AG09319 (cell line): ENCODE measurements around the gene HIF1A.
"Not testable (repeated sequence)": the region's sequence is repeated elsewhere in the genome, so short reads cannot be mapped to it uniquely, and the experiment has no call there.

Experiments used
- DNase-seq: peaks from one replicate; pipeline ENCODE4 v3.0.0-alpha.2; 2010; ENCODE audit warnings: low read depth; ENCODE audit errors: extremely low read depth
- TF ChIP-seq, protein P1 (sequence below): IDR thresholded peaks from 2 replicates; pipeline ENCODE4 v1.5.1; 2011; ENCODE audit warnings: low read depth, mild to moderate bottlenecking, inconsistent platforms, low read length, moderate library complexity

Gene HIF1A

DNA sequence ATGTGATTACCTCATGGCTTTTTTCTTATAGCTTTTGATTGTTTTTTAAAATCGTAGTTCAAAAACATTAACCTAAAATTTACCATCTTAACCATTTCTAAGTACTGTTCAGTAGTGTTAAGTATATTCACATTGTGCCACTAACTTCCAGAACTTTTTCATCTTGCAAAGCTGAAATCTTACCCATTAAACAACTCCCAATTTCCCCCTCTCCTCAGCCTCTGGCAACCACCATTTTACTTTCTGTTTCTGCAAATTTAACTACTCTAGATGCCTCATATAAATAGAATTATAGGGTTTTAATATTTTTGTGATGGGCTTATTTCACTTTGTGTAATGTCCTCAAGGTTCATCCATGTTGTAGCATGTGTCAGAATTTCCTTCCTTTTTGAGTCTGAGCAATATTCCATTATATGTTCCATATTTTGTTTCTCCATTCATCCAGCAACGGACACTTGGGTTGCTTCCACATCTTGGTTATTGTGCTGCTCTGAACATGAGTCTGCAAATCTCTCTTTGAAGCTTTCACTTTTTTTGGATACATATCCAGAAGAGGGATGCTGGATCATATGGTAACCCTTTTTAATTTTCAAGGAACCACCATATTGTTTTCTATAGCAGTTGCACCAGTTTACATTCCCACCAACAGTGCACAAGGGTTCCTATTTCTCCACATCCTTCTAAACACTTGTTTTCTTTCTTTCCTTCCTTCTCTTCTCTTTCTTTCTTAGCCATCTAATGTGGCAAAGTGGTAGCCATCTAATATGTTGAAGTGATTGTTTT lies 5.0 kb downstream of the HIF1A start:
- TF ChIP-seq, protein P1, sequence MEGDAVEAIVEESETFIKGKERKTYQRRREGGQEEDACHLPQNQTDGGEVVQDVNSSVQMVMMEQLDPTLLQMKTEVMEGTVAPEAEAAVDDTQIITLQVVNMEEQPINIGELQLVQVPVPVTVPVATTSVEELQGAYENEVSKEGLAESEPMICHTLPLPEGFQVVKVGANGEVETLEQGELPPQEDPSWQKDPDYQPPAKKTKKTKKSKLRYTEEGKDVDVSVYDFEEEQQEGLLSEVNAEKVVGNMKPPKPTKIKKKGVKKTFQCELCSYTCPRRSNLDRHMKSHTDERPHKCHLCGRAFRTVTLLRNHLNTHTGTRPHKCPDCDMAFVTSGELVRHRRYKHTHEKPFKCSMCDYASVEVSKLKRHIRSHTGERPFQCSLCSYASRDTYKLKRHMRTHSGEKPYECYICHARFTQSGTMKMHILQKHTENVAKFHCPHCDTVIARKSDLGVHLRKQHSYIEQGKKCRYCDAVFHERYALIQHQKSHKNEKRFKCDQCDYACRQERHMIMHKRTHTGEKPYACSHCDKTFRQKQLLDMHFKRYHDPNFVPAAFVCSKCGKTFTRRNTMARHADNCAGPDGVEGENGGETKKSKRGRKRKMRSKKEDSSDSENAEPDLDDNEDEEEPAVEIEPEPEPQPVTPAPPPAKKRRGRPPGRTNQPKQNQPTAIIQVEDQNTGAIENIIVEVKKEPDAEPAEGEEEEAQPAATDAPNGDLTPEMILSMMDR = no peak
- no peak for DNase-seq

DNA sequence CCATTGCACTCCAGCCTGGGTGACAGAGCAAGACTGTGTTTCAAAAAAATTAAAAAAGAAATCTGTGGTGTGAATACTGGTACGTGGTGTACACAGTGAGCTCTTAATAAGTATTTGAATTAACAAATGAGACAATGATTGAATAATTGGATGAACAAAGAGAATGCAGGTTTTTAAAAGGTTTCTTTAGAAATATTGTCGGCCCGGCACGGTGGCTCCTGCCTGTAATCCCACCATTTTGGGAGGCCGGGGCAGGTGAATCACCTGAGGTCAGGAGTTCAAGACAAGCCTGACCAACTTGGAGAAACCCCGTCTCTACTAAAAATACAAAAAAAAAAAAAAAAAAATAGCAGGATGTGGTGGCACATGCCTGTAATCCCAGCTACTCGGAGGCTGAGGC lies 6.6 kb downstream of the HIF1A start:
- DNase-seq = no peak

DNA sequence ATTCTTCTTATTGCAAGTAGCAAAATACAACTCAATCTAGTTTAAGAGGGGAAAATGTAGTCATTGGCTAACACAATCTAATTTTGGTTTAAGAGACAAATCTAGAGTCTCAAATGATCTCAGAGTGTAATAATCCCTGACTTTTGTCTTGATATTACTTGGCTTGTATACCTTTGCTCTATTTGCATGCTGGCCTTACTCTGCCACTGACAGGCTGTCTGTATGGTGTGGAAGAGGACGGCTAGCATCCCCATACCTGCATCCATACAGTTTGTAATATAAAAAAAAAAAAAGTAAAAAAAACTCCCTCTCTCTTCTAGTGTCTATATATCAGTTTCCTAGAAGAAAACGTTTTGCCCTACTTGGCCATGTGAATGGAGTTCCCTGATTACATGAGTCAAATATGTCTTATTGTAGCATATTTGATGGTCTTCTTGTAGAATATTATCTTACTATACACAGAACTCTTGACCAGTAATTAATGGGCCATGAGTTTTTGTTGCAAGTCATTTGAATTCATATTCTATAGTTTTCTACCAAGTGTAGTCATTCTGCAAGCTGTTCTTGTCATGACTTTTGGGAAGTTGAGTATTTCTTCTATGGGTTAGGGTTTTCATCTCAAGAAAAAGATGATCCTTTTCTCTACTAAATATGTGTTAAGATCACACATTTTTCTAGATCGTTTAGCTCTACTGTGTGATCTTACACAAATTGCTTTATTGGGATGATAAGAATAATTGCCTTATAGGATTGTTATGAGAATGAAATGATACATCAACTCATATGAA lies 8.2 kb downstream of the HIF1A start:
- DNase-seq = no peak
- TF ChIP-seq, protein P1 = no peak

More for the DNA sequence above, 6.6 kb downstream of the HIF1A start:
- TF ChIP-seq, protein P1 = no peak

DNA sequence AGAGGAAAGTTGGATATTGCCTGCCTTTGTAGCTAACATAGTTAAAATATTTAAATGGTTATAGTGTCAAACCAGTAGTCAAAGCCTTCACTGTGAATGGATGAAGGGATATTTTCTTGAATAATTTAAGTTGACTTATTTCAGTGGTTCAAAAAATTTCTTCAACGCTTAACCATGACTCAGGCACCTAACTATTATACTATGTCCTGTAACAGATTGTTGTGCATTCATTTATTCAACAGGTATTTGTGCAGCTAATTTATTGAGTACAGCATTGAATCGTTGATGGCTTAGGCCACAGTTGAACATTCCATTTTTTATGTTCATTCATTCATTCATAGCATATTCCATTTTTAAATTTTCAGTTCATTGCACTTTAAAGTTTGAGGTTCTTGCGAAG lies 9.2 kb downstream of the HIF1A start:
- TF ChIP-seq, protein P1 = no peak

DNA sequence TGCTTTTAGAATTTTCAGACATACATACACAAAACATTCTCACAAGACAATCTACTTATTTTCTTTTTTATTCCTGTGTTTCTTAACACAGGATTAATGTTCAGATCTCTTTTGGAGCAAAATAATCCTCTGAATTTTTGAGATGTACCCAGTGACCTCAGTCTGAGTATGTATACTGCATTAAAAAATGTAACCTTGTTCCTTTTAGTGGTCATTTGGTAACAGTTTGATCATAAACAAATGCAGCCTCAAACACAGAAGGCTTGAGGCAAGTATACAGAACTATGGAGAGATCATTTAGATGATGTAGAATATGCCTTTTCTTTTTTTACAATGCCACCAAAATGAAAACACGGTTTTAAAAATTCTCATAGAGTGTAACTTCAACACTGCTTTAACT lies 9.7 kb downstream of the HIF1A start:
- TF ChIP-seq, protein P1 = no peak
- DNase-seq = no peak

More for the DNA sequence above, 9.2 kb downstream of the HIF1A start:
- DNase-seq = no peak

DNA sequence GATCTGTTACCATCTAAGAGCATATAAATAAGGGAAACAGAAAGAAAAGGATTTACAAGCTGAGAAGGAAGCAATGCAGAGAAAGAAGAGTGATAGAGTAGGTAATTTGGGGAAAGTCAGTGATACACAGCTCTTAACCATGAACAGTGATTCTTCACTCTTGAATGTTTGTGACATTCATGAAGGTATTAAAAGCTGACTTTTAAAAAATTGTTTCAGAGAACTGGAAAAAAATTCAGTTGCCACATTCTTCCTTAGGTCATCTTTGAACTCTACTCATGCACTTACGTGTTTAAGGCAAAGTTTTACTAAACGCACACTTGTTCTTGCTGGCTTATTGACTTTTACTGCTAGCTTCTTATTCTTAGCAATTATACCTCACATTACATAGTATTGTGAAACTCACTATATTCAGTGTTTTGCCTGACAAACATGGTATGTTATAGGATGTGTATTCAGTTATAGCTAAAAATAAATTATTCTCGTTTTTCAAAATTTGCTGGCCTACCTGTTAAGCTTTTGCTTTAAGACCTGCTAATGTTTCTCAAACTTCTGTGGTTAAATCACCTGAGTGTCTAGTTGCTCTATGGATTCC lies 10.9 kb downstream of the HIF1A start:
- TF ChIP-seq, protein P1 = no peak
- no peak for DNase-seq

DNA sequence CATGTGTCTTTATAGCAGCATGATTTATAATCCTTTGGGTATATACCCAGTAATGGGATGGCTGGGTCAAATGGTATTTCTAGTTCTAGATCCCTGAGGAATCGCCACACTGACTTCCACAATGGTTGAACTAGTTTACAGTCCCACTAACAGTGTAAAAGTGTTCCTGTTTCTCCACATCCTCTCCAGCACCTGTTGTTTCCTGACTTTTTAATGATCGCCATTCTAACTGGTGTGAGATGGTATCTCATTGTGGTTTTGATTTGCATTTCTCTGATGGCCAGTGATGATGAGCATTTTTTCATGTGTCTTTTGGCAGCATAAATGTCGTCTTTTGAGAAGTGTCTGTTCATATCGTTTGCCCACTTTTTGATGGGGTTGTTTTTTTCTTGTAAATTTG lies 12.5 kb downstream of the HIF1A start:
- DNase-seq = not testable (repeated sequence)

DNA sequence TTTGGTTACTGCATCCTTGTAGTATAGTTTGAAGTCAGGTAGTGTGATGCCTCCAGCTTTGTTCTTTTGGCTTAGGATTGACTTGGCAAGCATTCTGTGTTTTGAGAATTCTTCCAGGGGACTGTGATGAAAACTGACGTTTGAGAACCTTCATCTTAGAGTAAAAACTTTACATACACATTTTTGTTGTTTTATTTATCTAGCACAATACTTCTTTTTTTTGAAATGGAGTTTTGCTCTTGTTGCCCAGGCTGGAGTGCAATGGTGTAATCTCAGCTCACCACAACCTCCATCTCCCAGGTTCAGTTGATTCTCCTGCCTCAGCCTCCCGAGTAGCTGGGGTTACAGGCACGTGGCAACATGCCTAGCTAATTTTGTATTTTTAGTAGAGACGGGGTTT lies 13.4 kb downstream of the HIF1A start:
- not testable (repeated sequence) for DNase-seq
